PC-9 (cell line): ENCODE data around the gene ATP1A1.

Experiments used
- CTCF ChIP-seq: fragments of 200-600 bp; sonication (generic); conservative IDR thresholded peaks from 2 replicates; pipeline ENCODE4 v1.6.1; 2017; ENCODE audit warnings: mixed run types, antibody characterized with exemption, mild to moderate bottlenecking, moderate library complexity
- EZH2 ChIP-seq: fragments of 200-600 bp; sonication (generic); IDR thresholded peaks from 2 replicates; pipeline ENCODE4 v1.8.0; 2017; ENCODE audit warnings: antibody characterized with exemption, low read depth

GRCh38 chr1:116326486-116326885, 46.6 kb upstream of the ATP1A1 start:
- TF ChIP-seq CTCF (no peak), EZH2 (no peak)
